ENCODE measurements around the gene ADAMTS14. TPM values are rescaled to one million over a fixed set of nuclear protein-coding genes. Genes with fewer than 3 reads are reported as not detected.

Gene ADAMTS14
- total RNA-seq, 1 experiment from 2014 or later: 2.1 TPM

DNA sequence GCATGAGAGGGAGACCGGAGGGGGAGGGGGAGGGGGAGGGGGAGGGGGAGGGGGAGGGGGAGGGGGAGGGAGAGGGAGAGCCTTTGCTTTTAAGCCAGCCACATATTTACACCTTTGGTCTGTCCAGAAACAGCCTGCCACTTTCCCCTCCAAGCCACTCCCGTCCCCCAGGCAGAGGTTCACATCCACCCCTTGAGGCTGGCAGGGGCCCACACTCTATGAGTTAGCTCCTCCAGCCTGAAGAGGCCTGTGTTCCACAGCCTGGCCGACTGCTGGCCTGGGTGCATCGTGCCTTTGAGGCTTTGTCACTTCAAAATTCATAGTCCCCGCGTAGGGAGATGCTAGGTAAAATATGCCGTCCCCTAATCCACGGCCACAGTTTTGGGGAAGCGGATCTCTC is 16.5 kb downstream of the ADAMTS14 start:
- CTCF ChIA-PET: no interaction called here
- DNase-seq (ENCODE audit: low spot score) (no peak), ATAC-seq (no peak)
- Mint-ChIP-seq H3K9me3 (peaks cover 4% of the 10 kb centered on the region), H3K27me3 (ENCODE audit: low read depth) (no peaks in the 10 kb centered on the region), H3K36me3 (peaks cover 12% of the 10 kb centered on the region; the same call in 1 of the 2 replicates), H3K4me1 (peaks cover 20% of the 10 kb centered on the region), H3K4me3 (no peak overlapping the region), H3K27ac (no peak overlapping the region)
- POLR2A ChIA-PET: no interaction called here
- TF ChIP-seq MYBL2 (CRISPR knock-in tag; IDR thresholded peaks at IDR 0.05): no peak
- no peak for TF ChIP-seq USF1 (CRISPR knock-in tag; IDR thresholded peaks at IDR 0.05)
- no peak for TF ChIP-seq KAT7 (CRISPR knock-in tag; IDR thresholded peaks at IDR 0.05; ENCODE audit: borderline replicate concordance)
- TF ChIP-seq HMGXB4 (CRISPR knock-in tag; IDR thresholded peaks at IDR 0.05): no peak
- no peak for TF ChIP-seq GTF2I (CRISPR knock-in tag; conservative IDR thresholded peaks at IDR 0.05)
- no peak for TF ChIP-seq ZNF281 (CRISPR knock-in tag; IDR thresholded peaks at IDR 0.05)
- TF ChIP-seq, protein P1, sequence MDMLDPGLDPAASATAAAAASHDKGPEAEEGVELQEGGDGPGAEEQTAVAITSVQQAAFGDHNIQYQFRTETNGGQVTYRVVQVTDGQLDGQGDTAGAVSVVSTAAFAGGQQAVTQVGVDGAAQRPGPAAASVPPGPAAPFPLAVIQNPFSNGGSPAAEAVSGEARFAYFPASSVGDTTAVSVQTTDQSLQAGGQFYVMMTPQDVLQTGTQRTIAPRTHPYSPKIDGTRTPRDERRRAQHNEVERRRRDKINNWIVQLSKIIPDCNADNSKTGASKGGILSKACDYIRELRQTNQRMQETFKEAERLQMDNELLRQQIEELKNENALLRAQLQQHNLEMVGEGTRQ (CRISPR knock-in tag; IDR thresholded peaks at IDR 0.05): no peak
- TF ChIP-seq PRRX2 (CRISPR knock-in tag; IDR thresholded peaks at IDR 0.05): no peak
- no peak for TF ChIP-seq TEAD1 (CRISPR knock-in tag; IDR thresholded peaks at IDR 0.05)
- no peak for TF ChIP-seq ZNF138 (CRISPR knock-in tag; conservative IDR thresholded peaks at IDR 0.05)
- TF ChIP-seq, protein P2, sequence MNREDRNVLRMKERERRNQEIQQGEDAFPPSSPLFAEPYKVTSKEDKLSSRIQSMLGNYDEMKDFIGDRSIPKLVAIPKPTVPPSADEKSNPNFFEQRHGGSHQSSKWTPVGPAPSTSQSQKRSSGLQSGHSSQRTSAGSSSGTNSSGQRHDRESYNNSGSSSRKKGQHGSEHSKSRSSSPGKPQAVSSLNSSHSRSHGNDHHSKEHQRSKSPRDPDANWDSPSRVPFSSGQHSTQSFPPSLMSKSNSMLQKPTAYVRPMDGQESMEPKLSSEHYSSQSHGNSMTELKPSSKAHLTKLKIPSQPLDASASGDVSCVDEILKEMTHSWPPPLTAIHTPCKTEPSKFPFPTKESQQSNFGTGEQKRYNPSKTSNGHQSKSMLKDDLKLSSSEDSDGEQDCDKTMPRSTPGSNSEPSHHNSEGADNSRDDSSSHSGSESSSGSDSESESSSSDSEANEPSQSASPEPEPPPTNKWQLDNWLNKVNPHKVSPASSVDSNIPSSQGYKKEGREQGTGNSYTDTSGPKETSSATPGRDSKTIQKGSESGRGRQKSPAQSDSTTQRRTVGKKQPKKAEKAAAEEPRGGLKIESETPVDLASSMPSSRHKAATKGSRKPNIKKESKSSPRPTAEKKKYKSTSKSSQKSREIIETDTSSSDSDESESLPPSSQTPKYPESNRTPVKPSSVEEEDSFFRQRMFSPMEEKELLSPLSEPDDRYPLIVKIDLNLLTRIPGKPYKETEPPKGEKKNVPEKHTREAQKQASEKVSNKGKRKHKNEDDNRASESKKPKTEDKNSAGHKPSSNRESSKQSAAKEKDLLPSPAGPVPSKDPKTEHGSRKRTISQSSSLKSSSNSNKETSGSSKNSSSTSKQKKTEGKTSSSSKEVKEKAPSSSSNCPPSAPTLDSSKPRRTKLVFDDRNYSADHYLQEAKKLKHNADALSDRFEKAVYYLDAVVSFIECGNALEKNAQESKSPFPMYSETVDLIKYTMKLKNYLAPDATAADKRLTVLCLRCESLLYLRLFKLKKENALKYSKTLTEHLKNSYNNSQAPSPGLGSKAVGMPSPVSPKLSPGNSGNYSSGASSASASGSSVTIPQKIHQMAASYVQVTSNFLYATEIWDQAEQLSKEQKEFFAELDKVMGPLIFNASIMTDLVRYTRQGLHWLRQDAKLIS (CRISPR knock-in tag; IDR thresholded peaks at IDR 0.05; ENCODE audit: borderline replicate concordance): no peak

GRCh38 chr10:70689661-70690060 is 17.4 kb downstream of the ADAMTS14 start:
- DNase-seq (ENCODE audit: low spot score): no peak
- no peaks in the 10 kb centered on the region for H3K27me3 Mint-ChIP-seq (ENCODE audit: low read depth)
- no peak for ATAC-seq
- ChIA-PET CTCF (no interaction called here), POLR2A (interaction anchor here (0.6 kb wide), 1 partner anchor 103 kb away, joined by 3 read pairs; no protein-coding TSS in a partner anchor)
- TF ChIP-seq ZNF512 (CRISPR knock-in tag; IDR thresholded peaks at IDR 0.05; ENCODE audit: borderline replicate concordance): no peak
- TF ChIP-seq EMX1 (CRISPR knock-in tag; IDR thresholded peaks at IDR 0.05): no peak
- peaks cover 4% of the 10 kb centered on the region for H3K9me3 Mint-ChIP-seq
- peaks cover 19% of the 10 kb centered on the region for H3K4me1 Mint-ChIP-seq
- no peak overlapping the region for H3K4me3 Mint-ChIP-seq
- H3K27ac Mint-ChIP-seq: no peak overlapping the region
- H3K36me3 Mint-ChIP-seq: peaks cover 12% of the 10 kb centered on the region; the same call in 1 of the 2 replicates

Measured in WTC11 (cell line).